Smooth muscle cell (in vitro differentiated cells): ENCODE results near the gene MOV10. TPM values are rescaled to one million over a fixed set of nuclear protein-coding genes. Genes with fewer than 3 reads are reported as not detected.

Source experiments
- DNase-seq: peaks from one replicate; lab custom pipeline; 2025; ENCODE audit not compliant: unreplicated experiment; lab: John Stamatoyannopoulos, UW
- H2AFZ ChIP-seq: fragments of 200-600 bp; sonication (generic); 2 replicates; pipeline ENCODE4 v1.6.0; 2016; ENCODE audit warnings: antibody characterized with exemption, low read depth, mild to moderate bottlenecking
- H3F3A ChIP-seq: fragments of 200-600 bp; sonication (generic); 2 replicates; pipeline ENCODE4 v1.6.0; 2017; ENCODE audit warnings: antibody characterized with exemption, low read depth
- H3K27ac ChIP-seq: fragments of 200-600 bp; sonication (generic); 2 replicates; pipeline ENCODE4 v1.5.1; 2016; ENCODE audit warnings: low read depth, mild to moderate bottlenecking
- H3K27me3 ChIP-seq: fragments of 200-600 bp; sonication (generic); 2 replicates; pipeline ENCODE4 v1.6.1; 2016; ENCODE audit warnings: low read depth, mild to moderate bottlenecking
- H3K36me3 ChIP-seq: fragments of 200-600 bp; sonication (generic); 2 replicates; pipeline ENCODE4 v1.5.1; 2016; ENCODE audit warnings: low read depth
- H3K4me1 ChIP-seq: fragments of 200-600 bp; sonication (generic); 2 replicates; pipeline ENCODE4 v1.5.1; 2016; ENCODE audit warnings: low read depth
- H3K4me2 ChIP-seq: fragments of 200-600 bp; sonication (generic); 2 replicates; pipeline ENCODE4 v1.6.0; 2016; ENCODE audit warnings: mild to moderate bottlenecking
- H3K4me3 ChIP-seq: fragments of 200-600 bp; sonication (generic); 2 replicates; pipeline ENCODE4 v1.5.1; 2016; ENCODE audit warnings: mild to moderate bottlenecking
- H3K79me2 ChIP-seq: fragments of 200-600 bp; sonication (generic); 2 replicates; pipeline ENCODE4 v1.6.0; 2016; ENCODE audit warnings: low read depth, mild to moderate bottlenecking
- H3K9ac ChIP-seq: fragments of 200-600 bp; sonication (generic); 2 replicates; pipeline ENCODE4 v1.6.0; 2016; ENCODE audit warnings: low read depth
- H3K9me3 ChIP-seq: fragments of 200-600 bp; sonication (generic); replicated peaks from 2 replicates; pipeline ENCODE4 v1.5.1; 2016; ENCODE audit warnings: low read depth
- H4K20me1 ChIP-seq: fragments of 200-600 bp; sonication (generic); 2 replicates; pipeline ENCODE4 v1.6.0; 2016; ENCODE audit warnings: low read depth
- WGBS: methylation state at CpG from one replicate; pipeline ENCODE4 v1.1.7; 2016; ENCODE audit warnings: low lambda C conversion rate; 5-methylcytosine and 5-hydroxymethylcytosine counted together
- polyA plus RNA-seq: library from polyadenylated mRNA; unstranded; fragments of >200 nt; fragmentation: Nextera tagmentation; extraction: Ambion mirVana; gene quantifications from 2 replicates; pipeline ENCODE4 v1.2.1, GENCODE V29; 2016
- total RNA-seq: library from RNA; depleted of rRNA; stranded (reverse); fragments of >200 nt; gene quantifications from 2 replicates; pipeline ENCODE4 v1.2.3, GENCODE V29; 2014
- TF ChIP-seq, protein P1 (sequence below): fragments of 200-600 bp; sonication (generic); IDR thresholded peaks from 2 replicates; pipeline ENCODE4 v1.5.1; 2017; ENCODE audit warnings: borderline replicate concordance, mild to moderate bottlenecking, antibody characterized with exemption; ENCODE audit not compliant: insufficient read depth, poor library complexity, severe bottlenecking

Gene MOV10
- total and polyA plus RNA-seq, 2 experiments from 2014 or later, result 36.9 to 56.8 TPM

DNA sequence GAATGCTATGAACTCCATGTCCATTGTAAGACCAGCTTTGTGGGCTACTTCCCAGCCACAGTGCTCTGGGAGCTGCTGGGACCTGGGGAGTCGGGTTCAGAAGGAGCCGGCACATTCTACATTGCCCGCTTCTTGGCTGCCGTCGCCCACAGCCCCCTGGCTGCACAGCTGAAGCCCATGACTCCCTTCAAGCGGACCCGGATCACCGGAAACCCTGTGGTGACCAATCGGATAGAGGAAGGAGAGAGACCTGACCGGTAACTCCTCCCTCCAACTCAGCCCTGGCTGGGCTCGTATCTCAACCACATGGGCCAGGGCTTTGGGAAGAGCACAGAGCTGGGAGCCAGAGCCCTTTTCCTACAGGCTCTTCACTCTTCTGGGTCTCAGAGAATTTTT is 15.4 kb downstream of the MOV10 start:
- Histone ChIP-seq H3K27me3 (no peaks in the 10 kb centered on the region), H3K36me3 (peaks cover 4% of the 10 kb centered on the region), H3K79me2 (peaks cover 8% of the 10 kb centered on the region), H4K20me1 (peaks cover 26% of the 10 kb centered on the region), H3K9me3 (no peaks in the 10 kb centered on the region), H3F3A (no peaks in the 10 kb centered on the region), H3K4me1 (no peaks in the 10 kb centered on the region), H2AFZ (no peak overlapping the region), H3K9ac (no peak overlapping the region), H3K4me3 (no peak overlapping the region), H3K27ac (no peak overlapping the region), H3K4me2 (no peak overlapping the region)
- TF ChIP-seq, protein P1, sequence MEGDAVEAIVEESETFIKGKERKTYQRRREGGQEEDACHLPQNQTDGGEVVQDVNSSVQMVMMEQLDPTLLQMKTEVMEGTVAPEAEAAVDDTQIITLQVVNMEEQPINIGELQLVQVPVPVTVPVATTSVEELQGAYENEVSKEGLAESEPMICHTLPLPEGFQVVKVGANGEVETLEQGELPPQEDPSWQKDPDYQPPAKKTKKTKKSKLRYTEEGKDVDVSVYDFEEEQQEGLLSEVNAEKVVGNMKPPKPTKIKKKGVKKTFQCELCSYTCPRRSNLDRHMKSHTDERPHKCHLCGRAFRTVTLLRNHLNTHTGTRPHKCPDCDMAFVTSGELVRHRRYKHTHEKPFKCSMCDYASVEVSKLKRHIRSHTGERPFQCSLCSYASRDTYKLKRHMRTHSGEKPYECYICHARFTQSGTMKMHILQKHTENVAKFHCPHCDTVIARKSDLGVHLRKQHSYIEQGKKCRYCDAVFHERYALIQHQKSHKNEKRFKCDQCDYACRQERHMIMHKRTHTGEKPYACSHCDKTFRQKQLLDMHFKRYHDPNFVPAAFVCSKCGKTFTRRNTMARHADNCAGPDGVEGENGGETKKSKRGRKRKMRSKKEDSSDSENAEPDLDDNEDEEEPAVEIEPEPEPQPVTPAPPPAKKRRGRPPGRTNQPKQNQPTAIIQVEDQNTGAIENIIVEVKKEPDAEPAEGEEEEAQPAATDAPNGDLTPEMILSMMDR, result no peak
- DNase-seq, result no peak
- 93% methylated on average over 10 of the region's 11 CpGs for WGBS

DNA sequence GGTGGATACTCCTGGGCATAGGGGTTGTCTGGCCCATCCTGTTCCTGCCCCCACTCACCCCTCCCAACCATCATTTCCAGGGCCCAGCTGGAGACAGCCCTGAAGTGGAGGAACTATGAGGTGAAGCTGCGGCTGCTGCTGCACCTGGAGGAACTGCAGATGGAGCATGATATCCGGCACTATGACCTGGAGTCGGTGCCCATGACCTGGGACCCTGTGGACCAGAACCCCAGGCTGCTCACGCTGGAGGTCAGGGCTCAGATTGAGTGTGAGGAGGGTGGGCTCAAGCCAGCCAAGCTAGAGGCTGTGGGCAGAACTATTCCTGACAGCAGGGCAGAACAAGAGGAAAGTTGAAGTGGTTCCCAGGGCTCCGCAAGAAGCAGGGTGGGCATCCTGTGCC is 18.2 kb downstream of the MOV10 start:
- H2AFZ ChIP-seq, result no peak overlapping the region
- no peaks in the 10 kb centered on the region for H3F3A ChIP-seq
- TF ChIP-seq, protein P1, result no peak
- peaks cover under 1% of the 10 kb centered on the region for H4K20me1 ChIP-seq
- H3K9ac ChIP-seq, result no peak overlapping the region
- no peak overlapping the region for H3K4me2 ChIP-seq
- H3K79me2 ChIP-seq, result no peaks in the 10 kb centered on the region
- H3K36me3 ChIP-seq, result peaks cover 4% of the 10 kb centered on the region
- WGBS, result 96% methylated on average over 5 of the region's 5 CpGs
- DNase-seq, result no peak
- no peaks in the 10 kb centered on the region for H3K9me3 ChIP-seq
- no peaks in the 10 kb centered on the region for H3K4me1 ChIP-seq
- H3K27me3 ChIP-seq, result no peaks in the 10 kb centered on the region
- H3K27ac ChIP-seq, result no peak overlapping the region
- H3K4me3 ChIP-seq, result no peak overlapping the region

DNA sequence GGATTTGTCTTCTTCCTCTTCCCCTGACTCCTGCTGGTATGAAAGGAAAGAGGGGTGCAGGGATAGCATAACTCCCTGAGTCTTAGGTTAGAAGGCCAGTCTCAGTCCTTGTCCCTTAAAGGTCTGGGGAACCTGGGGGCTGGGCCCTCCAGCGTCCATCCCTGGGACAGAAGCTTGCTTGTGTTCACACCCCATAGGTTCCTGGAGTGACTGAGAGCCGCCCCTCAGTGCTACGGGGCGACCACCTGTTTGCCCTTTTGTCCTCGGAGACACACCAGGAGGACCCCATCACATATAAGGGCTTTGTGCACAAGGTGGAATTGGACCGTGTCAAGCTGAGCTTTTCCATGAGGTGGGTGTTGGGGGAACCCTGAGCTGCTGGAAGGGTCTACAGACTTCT is 19.4 kb downstream of the MOV10 start:
- H3K9ac ChIP-seq, result no peak overlapping the region
- no peaks in the 10 kb centered on the region for H3K27me3 ChIP-seq
- H3K9me3 ChIP-seq, result no peaks in the 10 kb centered on the region
- H3K4me2 ChIP-seq, result no peak overlapping the region
- no peaks in the 10 kb centered on the region for H3K4me1 ChIP-seq
- no peak overlapping the region for H3K4me3 ChIP-seq
- H3K36me3 ChIP-seq, result peaks cover 4% of the 10 kb centered on the region
- no peaks in the 10 kb centered on the region for H3F3A ChIP-seq
- no peaks in the 10 kb centered on the region for H4K20me1 ChIP-seq
- no peak for DNase-seq
- 98% methylated on average over 6 of the region's 6 CpGs for WGBS
- no peaks in the 10 kb centered on the region for H3K79me2 ChIP-seq
- TF ChIP-seq, protein P1, result no peak
- no peak overlapping the region for H3K27ac ChIP-seq
- no peak overlapping the region for H2AFZ ChIP-seq

DNA sequence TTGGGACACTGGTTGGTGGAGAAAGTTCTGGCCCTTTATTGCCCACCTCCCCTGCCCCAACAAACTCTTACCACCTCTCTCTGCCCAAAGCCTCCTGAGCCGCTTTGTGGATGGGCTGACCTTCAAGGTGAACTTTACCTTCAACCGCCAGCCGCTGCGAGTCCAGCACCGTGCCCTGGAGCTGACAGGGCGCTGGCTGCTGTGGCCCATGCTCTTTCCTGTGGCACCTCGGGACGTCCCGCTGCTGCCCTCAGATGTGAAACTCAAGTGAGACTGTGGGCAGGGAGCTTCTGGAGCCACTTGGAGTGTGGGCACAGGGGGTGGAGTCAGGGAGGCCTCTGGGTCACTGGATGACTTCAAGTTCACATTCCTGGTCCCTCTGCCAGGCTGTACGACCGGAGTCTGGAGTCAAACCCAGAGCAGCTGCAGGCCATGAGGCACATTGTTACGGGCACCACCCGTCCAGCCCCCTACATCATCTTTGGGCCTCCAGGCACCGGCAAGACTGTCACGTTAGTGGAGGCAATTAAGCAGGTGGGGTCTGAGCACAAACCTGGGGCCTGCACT is 20.0 kb downstream of the MOV10 start:
- no peaks in the 10 kb centered on the region for H3K4me1 ChIP-seq
- no peaks in the 10 kb centered on the region for H4K20me1 ChIP-seq
- peaks cover 4% of the 10 kb centered on the region for H3K36me3 ChIP-seq
- H3F3A ChIP-seq, result no peaks in the 10 kb centered on the region
- H3K4me3 ChIP-seq, result no peak overlapping the region
- H2AFZ ChIP-seq, result no peak overlapping the region
- no peak overlapping the region for H3K27ac ChIP-seq
- H3K27me3 ChIP-seq, result no peaks in the 10 kb centered on the region
- no peak overlapping the region for H3K9ac ChIP-seq
- H3K4me2 ChIP-seq, result no peak overlapping the region
- 95% methylated on average over 15 of the region's 15 CpGs for WGBS
- no peak for DNase-seq
- TF ChIP-seq, protein P1, result no peak
- H3K9me3 ChIP-seq, result no peaks in the 10 kb centered on the region
- H3K79me2 ChIP-seq, result no peaks in the 10 kb centered on the region
